ENCODE data around the gene C16orf89.

C16orf89 gene

GRCh38 chr16:5030251-5030870 lies 35.4 kb downstream of the C16orf89 start:
- H3K9me3 Mint-ChIP-seq = no peaks in the 10 kb centered on the region
- H3K27ac Mint-ChIP-seq = no peak overlapping the region
- no peaks in the 10 kb centered on the region for H3K36me3 Mint-ChIP-seq
- H3K4me3 Mint-ChIP-seq = no peak overlapping the region
- H3K27me3 Mint-ChIP-seq = no peaks in the 10 kb centered on the region
- peaks cover 27% of the 10 kb centered on the region for H3K4me1 Mint-ChIP-seq

- no peaks in the 10 kb centered on the region for H3K27me3 Mint-ChIP-seq
- H3K4me3 Mint-ChIP-seq = no peak overlapping the region
- no peaks in the 10 kb centered on the region for H3K36me3 Mint-ChIP-seq
- no peak overlapping the region for H3K27ac Mint-ChIP-seq
- no peaks in the 10 kb centered on the region for H3K9me3 Mint-ChIP-seq
- H3K4me1 Mint-ChIP-seq = peaks cover 15% of the 10 kb centered on the region
Measured at GRCh38 chr16:5028950-5029475, 36.7 kb downstream of the C16orf89 start.

- no peaks in the 10 kb centered on the region for H3K36me3 Mint-ChIP-seq
- H3K4me1 Mint-ChIP-seq = peaks cover 9% of the 10 kb centered on the region
- no peak overlapping the region for H3K4me3 Mint-ChIP-seq
- no peaks in the 10 kb centered on the region for H3K27me3 Mint-ChIP-seq
- no peak overlapping the region for H3K27ac Mint-ChIP-seq
- no peaks in the 10 kb centered on the region for H3K9me3 Mint-ChIP-seq
Measured at GRCh38 chr16:5027575-5028235, 38.1 kb downstream of the C16orf89 start.

GRCh38 chr16:5027086-5027485 lies 38.7 kb downstream of the C16orf89 start:
- H3K4me1 Mint-ChIP-seq = peaks cover 5% of the 10 kb centered on the region
- no peaks in the 10 kb centered on the region for H3K9me3 Mint-ChIP-seq
- H3K27ac Mint-ChIP-seq = no peak overlapping the region
- H3K4me3 Mint-ChIP-seq = no peak overlapping the region
- H3K36me3 Mint-ChIP-seq = no peaks in the 10 kb centered on the region
- H3K27me3 Mint-ChIP-seq = no peaks in the 10 kb centered on the region

- Mint-ChIP-seq H3K9me3 (no peaks in the 10 kb centered on the region), H3K27me3 (peaks cover under 1% of the 10 kb centered on the region), H3K27ac (no peak overlapping the region), H3K36me3 (no peaks in the 10 kb centered on the region), H3K4me3 (no peak overlapping the region), H3K4me1 (peaks cover 1% of the 10 kb centered on the region)
Measured at GRCh38 chr16:5026664-5027063, 39.1 kb downstream of the C16orf89 start.

- H3K4me3 Mint-ChIP-seq = no peak overlapping the region
- no peaks in the 10 kb centered on the region for H3K9me3 Mint-ChIP-seq
- no peaks in the 10 kb centered on the region for H3K4me1 Mint-ChIP-seq
- H3K36me3 Mint-ChIP-seq = no peaks in the 10 kb centered on the region
- H3K27ac Mint-ChIP-seq = no peak overlapping the region
- H3K27me3 Mint-ChIP-seq = peaks cover 1% of the 10 kb centered on the region
Measured at GRCh38 chr16:5025171-5025632, 40.6 kb downstream of the C16orf89 start.

- no peak overlapping the region for H3K4me3 Mint-ChIP-seq
- no peaks in the 10 kb centered on the region for H3K4me1 Mint-ChIP-seq
- no peak overlapping the region for H3K27ac Mint-ChIP-seq
- H3K9me3 Mint-ChIP-seq = no peaks in the 10 kb centered on the region
- H3K27me3 Mint-ChIP-seq = peaks cover 1% of the 10 kb centered on the region
- no peaks in the 10 kb centered on the region for H3K36me3 Mint-ChIP-seq
Measured at GRCh38 chr16:5024632-5025031, 41.1 kb downstream of the C16orf89 start.

GRCh38 chr16:5022521-5022920 lies 43.2 kb downstream of the C16orf89 start:
- Mint-ChIP-seq H3K4me3 (no peak overlapping the region), H3K27ac (no peak overlapping the region), H3K4me1 (no peaks in the 10 kb centered on the region), H3K9me3 (no peaks in the 10 kb centered on the region), H3K36me3 (no peaks in the 10 kb centered on the region), H3K27me3 (peaks cover 1% of the 10 kb centered on the region)

GRCh38 chr16:5020551-5020950 lies 45.2 kb downstream of the C16orf89 start:
- H3K27me3 Mint-ChIP-seq = peaks cover 1% of the 10 kb centered on the region
- no peak overlapping the region for H3K27ac Mint-ChIP-seq
- no peaks in the 10 kb centered on the region for H3K36me3 Mint-ChIP-seq
- no peaks in the 10 kb centered on the region for H3K9me3 Mint-ChIP-seq
- H3K4me1 Mint-ChIP-seq = no peaks in the 10 kb centered on the region
- H3K4me3 Mint-ChIP-seq = no peak overlapping the region

GRCh38 chr16:5019775-5020174 lies 46.0 kb downstream of the C16orf89 start:
- no peaks in the 10 kb centered on the region for H3K9me3 Mint-ChIP-seq
- H3K4me3 Mint-ChIP-seq = no peak overlapping the region
- H3K27me3 Mint-ChIP-seq = peaks cover 1% of the 10 kb centered on the region
- H3K36me3 Mint-ChIP-seq = no peaks in the 10 kb centered on the region
- no peak overlapping the region for H3K27ac Mint-ChIP-seq
- H3K4me1 Mint-ChIP-seq = no peaks in the 10 kb centered on the region

GRCh38 chr16:5018793-5019192 lies 47.0 kb downstream of the C16orf89 start:
- Mint-ChIP-seq H3K9me3 (no peaks in the 10 kb centered on the region), H3K27ac (no peak overlapping the region), H3K36me3 (no peaks in the 10 kb centered on the region), H3K27me3 (peaks cover 1% of the 10 kb centered on the region), H3K4me3 (no peak overlapping the region), H3K4me1 (no peaks in the 10 kb centered on the region)

GRCh38 chr16:5017678-5017969 lies 48.1 kb downstream of the C16orf89 start:
- Mint-ChIP-seq H3K27me3 (peaks cover 1% of the 10 kb centered on the region), H3K4me1 (no peaks in the 10 kb centered on the region), H3K9me3 (no peaks in the 10 kb centered on the region), H3K36me3 (no peaks in the 10 kb centered on the region), H3K4me3 (no peak overlapping the region), H3K27ac (no peak overlapping the region)

- Mint-ChIP-seq H3K36me3 (no peaks in the 10 kb centered on the region), H3K4me3 (no peak overlapping the region), H3K27me3 (peaks cover 1% of the 10 kb centered on the region), H3K9me3 (no peaks in the 10 kb centered on the region), H3K4me1 (no peaks in the 10 kb centered on the region), H3K27ac (no peak overlapping the region)
Measured at GRCh38 chr16:5016967-5017677, 48.6 kb downstream of the C16orf89 start.

GRCh38 chr16:5015887-5016286 lies 49.9 kb downstream of the C16orf89 start:
- Mint-ChIP-seq H3K9me3 (no peaks in the 10 kb centered on the region), H3K4me3 (no peak overlapping the region), H3K36me3 (no peaks in the 10 kb centered on the region), H3K4me1 (no peaks in the 10 kb centered on the region), H3K27me3 (no peaks in the 10 kb centered on the region), H3K27ac (no peak overlapping the region)

- no peaks in the 10 kb centered on the region for H3K4me1 Mint-ChIP-seq
- H3K9me3 Mint-ChIP-seq = no peaks in the 10 kb centered on the region
- no peaks in the 10 kb centered on the region for H3K36me3 Mint-ChIP-seq
- no peak overlapping the region for H3K4me3 Mint-ChIP-seq
- no peak overlapping the region for H3K27ac Mint-ChIP-seq
- no peaks in the 10 kb centered on the region for H3K27me3 Mint-ChIP-seq
Measured at GRCh38 chr16:5015351-5015750, 50.4 kb downstream of the C16orf89 start.

GRCh38 chr16:5012887-5013286 lies 52.9 kb downstream of the C16orf89 start:
- Mint-ChIP-seq H3K27ac (no peak overlapping the region), H3K4me1 (no peaks in the 10 kb centered on the region), H3K4me3 (no peak overlapping the region), H3K36me3 (no peaks in the 10 kb centered on the region), H3K9me3 (no peaks in the 10 kb centered on the region), H3K27me3 (no peaks in the 10 kb centered on the region)
